H1 (cell line): ENCODE results near the gene PHACTR1. TPM values are rescaled to one million over a fixed set of nuclear protein-coding genes. Genes with fewer than 3 reads are reported as not detected.

Experiments
- CTCF ChIA-PET: fragments of 300-600 bp; sonication (Branson Sonifier 250); formaldehyde crosslinking; loops from one replicate; lab custom pipeline; 2021; ENCODE audit not compliant: partially characterized antibody; lab: Charles Lee
- POLR2A ChIA-PET: fragments of 300-600 bp; sonication (Branson Sonifier 250); formaldehyde crosslinking; loops from one replicate; lab custom pipeline; 2021; ENCODE audit warnings: inconsistent platforms; ENCODE audit not compliant: partially characterized antibody; lab: Charles Lee
- DNase-seq, 2 experiments: peaks; one replicate each; pipeline versions ENCODE4 v3.0.0 to v3.0.0-alpha.2; 2010 to 2022; ENCODE audit warnings: low spot score in 2 of 2, low read depth in 1 of 2, mixed read lengths in 1 of 2
- FAIRE-seq: peaks from 2 replicates; lab custom pipeline; 2011; peaks lifted over from hg19 to GRCh38; lab: Jason Lieb, UNC
- H2AFZ ChIP-seq: 2 replicates; pipeline ENCODE4 v1.8.1; 2012; ENCODE audit warnings: low read length, inconsistent platforms
- H2AK5ac ChIP-seq: 2 replicates; pipeline ENCODE4 v1.6.1; 2013; ENCODE audit warnings: low read depth, low read length
- H2BK120ac ChIP-seq: replicated peaks from 2 replicates; pipeline ENCODE3; 2013; ENCODE audit warnings: low read depth, low read length, inconsistent platforms
- H2BK12ac ChIP-seq: 2 replicates; pipeline ENCODE4 v1.6.1; 2013; ENCODE audit warnings: low read depth, low read length
- H2BK15ac ChIP-seq: 2 replicates; pipeline ENCODE4 v1.6.1; 2013; ENCODE audit warnings: low read length
- H2BK20ac ChIP-seq: 2 replicates; pipeline ENCODE4 v1.6.1; 2013; ENCODE audit warnings: low read length
- H2BK5ac ChIP-seq: 2 replicates; pipeline ENCODE4 v1.6.1; 2013; ENCODE audit warnings: low read depth, low read length
- H3K14ac ChIP-seq: 2 replicates; pipeline ENCODE4 v1.6.1; 2013; ENCODE audit warnings: inconsistent platforms; ENCODE audit not compliant: insufficient read length
- H3K18ac ChIP-seq: 2 replicates; pipeline ENCODE4 v1.6.1; 2013; ENCODE audit warnings: low read length; ENCODE audit errors: extremely low read depth
- H3K23ac ChIP-seq: 2 replicates; pipeline ENCODE4 v1.6.1; 2013; ENCODE audit warnings: inconsistent platforms; ENCODE audit not compliant: insufficient read length
- H3K23me2 ChIP-seq: 2 replicates; pipeline ENCODE4 v1.6.1; 2013; ENCODE audit warnings: low read depth, low read length
- H3K27ac ChIP-seq: 2 replicates; pipeline ENCODE4 v1.6.1; 2011; ENCODE audit warnings: low read depth, low read length, inconsistent platforms
- H3K27me3 ChIP-seq, 4 experiments: replicated peaks in 1 of 4; 1 replicate in 1 of 4; 2 replicates in 3 of 4; pipeline versions ENCODE4 v1.6.1 to v1.8.1; 2011 to 2013; ENCODE audit warnings: low read length in 3 of 4, mild to moderate bottlenecking in 3 of 4, inconsistent platforms in 2 of 4, mixed read lengths in 2 of 4, moderate library complexity in 1 of 4; ENCODE audit not compliant: control insufficient read depth in 3 of 4, insufficient read depth in 3 of 4; ENCODE audit errors: extremely low read depth in 1 of 4
- H3K36me3 ChIP-seq, 4 experiments: 2 replicates each; pipeline versions ENCODE4 v1.6.1 to v1.8.1; 2011 to 2013; ENCODE audit warnings: mild to moderate bottlenecking in 4 of 4, low read length in 3 of 4, moderate library complexity in 2 of 4, control low read depth in 1 of 4, inconsistent platforms in 1 of 4; ENCODE audit not compliant: insufficient read depth in 4 of 4, control insufficient read depth in 2 of 4
- H3K4ac ChIP-seq: replicated peaks from 2 replicates; pipeline ENCODE3; 2013; ENCODE audit warnings: low read length, low read depth, mixed read lengths, inconsistent platforms; ENCODE audit not compliant: insufficient read length
- H3K4me1 ChIP-seq, 4 experiments: replicated peaks in 1 of 4; 1 replicate in 1 of 4; 2 replicates in 3 of 4; pipeline versions ENCODE4 v1.6.1 to v1.8.1; 2011 to 2013; ENCODE audit warnings: low read length in 3 of 4, inconsistent platforms in 2 of 4, mixed read lengths in 1 of 4; ENCODE audit not compliant: insufficient read depth in 4 of 4, control insufficient read depth in 3 of 4
- H3K4me2 ChIP-seq, 2 experiments: 2 replicates each; pipeline versions ENCODE4 v1.6.1 to v1.8.1; 2011 to 2013; ENCODE audit warnings: low read depth in 2 of 2, low read length in 2 of 2, control low read depth in 1 of 2, inconsistent platforms in 1 of 2, mild to moderate bottlenecking in 1 of 2; ENCODE audit not compliant: insufficient read depth in 1 of 2
- H3K4me3 ChIP-seq, 4 experiments: fragments of 200-600, 300-600 bp in 1 of 4; sonication (generic), shearing (Covaris generic), sonication (Bioruptor Twin) in 1 of 4; 2 replicates each; pipeline versions ENCODE4 v1.5.1 to v1.8.1; 2011 to 2016; ENCODE audit warnings: low read length in 4 of 4, low read depth in 3 of 4, control low read depth in 2 of 4, inconsistent platforms in 2 of 4, mild to moderate bottlenecking in 2 of 4, mixed read lengths in 1 of 4, moderate library complexity in 1 of 4; ENCODE audit not compliant: insufficient read depth in 2 of 4; ENCODE audit errors: extremely low read depth in 1 of 4
- H3K56ac ChIP-seq: replicated peaks from 2 replicates; pipeline ENCODE3; 2013; ENCODE audit warnings: low read depth, mild to moderate bottlenecking, mixed read lengths, low read length, inconsistent platforms; ENCODE audit not compliant: insufficient read length
- H3K79me1 ChIP-seq: 2 replicates; pipeline ENCODE4 v1.6.1; 2013; ENCODE audit warnings: low read depth, low read length, control low read depth
- H3K79me2 ChIP-seq, 2 experiments: 2 replicates each; pipeline versions ENCODE4 v1.6.1 to v1.8.1; 2012 to 2013; ENCODE audit warnings: low read length in 2 of 2, mild to moderate bottlenecking in 2 of 2, inconsistent platforms in 1 of 2; ENCODE audit not compliant: insufficient read depth in 2 of 2, control insufficient read depth in 1 of 2
- H3K9ac ChIP-seq, 4 experiments: replicated peaks in 1 of 4; 1 replicate in 1 of 4; 2 replicates in 3 of 4; pipeline versions ENCODE4 v1.6.1 to v1.8.1; 2011 to 2013; ENCODE audit warnings: low read depth in 3 of 4, low read length in 3 of 4, control low read depth in 2 of 4, mild to moderate bottlenecking in 2 of 4, moderate library complexity in 2 of 4, inconsistent platforms in 1 of 4; ENCODE audit errors: extremely low read depth in 1 of 4
- H3K9me3 ChIP-seq, 2 experiments: 2 replicates each; pipeline versions ENCODE4 v1.6.1 to v1.8.1; 2012 to 2013; ENCODE audit warnings: mild to moderate bottlenecking in 2 of 2, moderate library complexity in 2 of 2, control low read depth in 1 of 2, inconsistent platforms in 1 of 2, low read depth in 1 of 2, low read length in 1 of 2, mixed read lengths in 1 of 2; ENCODE audit not compliant: insufficient read depth in 2 of 2
- H4K20me1 ChIP-seq, 2 experiments: replicated peaks in 1 of 2; 2 replicates each; pipeline versions ENCODE3 to v1.8.1; 2011 to 2013; ENCODE audit warnings: inconsistent platforms in 2 of 2, low read length in 2 of 2, mild to moderate bottlenecking in 1 of 2; ENCODE audit not compliant: insufficient read depth in 2 of 2, control insufficient read depth in 1 of 2
- H4K5ac ChIP-seq: 2 replicates; pipeline ENCODE4 v1.6.1; 2013; ENCODE audit warnings: low read length, low read depth, mixed read lengths, inconsistent platforms; ENCODE audit not compliant: insufficient read length
- H4K8ac ChIP-seq: 2 replicates; pipeline ENCODE4 v1.8.0; 2013; ENCODE audit warnings: mild to moderate bottlenecking, moderate library complexity, low read length, inconsistent platforms; ENCODE audit not compliant: insufficient read depth; ENCODE audit errors: extremely low read depth
- H4K91ac ChIP-seq: replicated peaks from 2 replicates; pipeline ENCODE3; 2013; ENCODE audit warnings: low read length, mixed read lengths, inconsistent platforms; ENCODE audit not compliant: insufficient read length
- WGBS, 2 experiments: shearing (Covaris generic) in 1 of 2; methylation state at CpG; one replicate each; pipeline versions ENCODE4 v1.1.6 to v1.1.7; 2013 to 2015; ENCODE audit warnings: low lambda C conversion rate in 2 of 2, mixed read lengths in 2 of 2, inconsistent platforms in 1 of 2, low coverage in 1 of 2, missing lambda C conversion rate in 1 of 2; ENCODE audit not compliant: insufficient replicate concordance in 2 of 2, insufficient coverage in 1 of 2, insufficient read length in 1 of 2; ENCODE audit errors: extremely low coverage in 1 of 2, missing lambda C conversion rate in 1 of 2; 5-methylcytosine and 5-hydroxymethylcytosine counted together
- polyA plus RNA-seq, 7 experiments: library from polyadenylated mRNA; depleted of rRNA in 3 of 7; stranded (reverse) in 5 of 7; unstranded in 2 of 7; fragments of >200 nt in 5 of 7; fragments of 200-250 nt in 2 of 7; gene quantifications; 1 replicate in 5 of 7; 2 replicates in 1 of 7; 4 replicates in 1 of 7; pipeline versions ENCODE4 v1.2.1 to v1.2.3, GENCODE V29; 2011 to 2013; ENCODE audit warnings: missing spikeins in 2 of 7, mixed read lengths in 2 of 7
- total RNA-seq: library from RNA; stranded (reverse); fragmentation: NEBNext Ultra II Directional; extraction: Animal tissue kit (Norgen Biotek cat#: 25700); gene quantifications from 2 replicates; pipeline ENCODE4 v1.2.1, GENCODE V29; 2021

The PHACTR1 gene
- total and polyA plus RNA-seq, 2 of the 8 experiments (the other 6 are each of a cell fraction or from before 2014, with no cell fraction given): 3.9 to 17.1 TPM

- no peak overlapping the region for H3K56ac ChIP-seq
- WGBS, 2 experiments: 67% methylated on average over 2 of the region's 2 CpGs; no CpG with 5 or more reads in 1 of the 2 experiments
- H2AFZ ChIP-seq: no peak overlapping the region
- no peak overlapping the region for H3K4me2 ChIP-seq
- H3K4me1 ChIP-seq: peaks cover 0 to 17% (median 15%) of the 10 kb centered on the region in 4 experiments; a peak in 6 of 7 replicates
- H4K5ac ChIP-seq: no peak overlapping the region
- H3K27ac ChIP-seq: no peak overlapping the region
- no peak overlapping the region for H3K23ac ChIP-seq
- no peak overlapping the region for H4K91ac ChIP-seq
- no peak overlapping the region for H3K9ac ChIP-seq
- H3K9me3 ChIP-seq: no peaks in the 10 kb centered on the region
- H4K20me1 ChIP-seq: no peaks in the 10 kb centered on the region
- CTCF ChIA-PET: interaction anchor here (1.8 to 2.1 kb wide), 2 partner anchors 12 to 20 kb away, joined by 5 to 6 read pairs; no protein-coding TSS in a partner anchor
- H2BK5ac ChIP-seq: no peak overlapping the region
- no peak overlapping the region for H2BK120ac ChIP-seq
- DNase-seq: no peak
- no peak overlapping the region for H2BK20ac ChIP-seq
- no peak overlapping the region for H3K4ac ChIP-seq
- no peaks in the 10 kb centered on the region for H3K36me3 ChIP-seq
- FAIRE-seq: no peak
- H3K23me2 ChIP-seq: no peaks in the 10 kb centered on the region
- no peak overlapping the region for H2BK15ac ChIP-seq
- no peak overlapping the region for H2AK5ac ChIP-seq
- H3K79me1 ChIP-seq: no peaks in the 10 kb centered on the region
- H3K14ac ChIP-seq: no peak overlapping the region
- POLR2A ChIA-PET: no interaction called here
- no peak overlapping the region for H3K4me3 ChIP-seq
- H3K27me3 ChIP-seq: no peaks in the 10 kb centered on the region
- H2BK12ac ChIP-seq: no peak overlapping the region
- no peaks in the 10 kb centered on the region for H3K79me2 ChIP-seq
- no peak overlapping the region for H3K18ac ChIP-seq
- H4K8ac ChIP-seq: no peak overlapping the region
These were observed 458.5 kb downstream of the PHACTR1 start for GRCh38 chr6:13175087-13175486.
